ENCODE measurements around the gene B3GNT3.

Gene B3GNT3

GRCh38 chr19:17794731-17795494 lies at the start of gene B3GNT3:
B3GNT3 (plus strand) TSS chr19:17795138; CDS start chr19:17807808, 12,670 bp downstream.
- DNase-seq: no peak

- peak; percentile 96 for DNase-seq
Measured at GRCh38 chr19:17747205-17748098, 47.5 kb upstream of the B3GNT3 start.

- no peak for DNase-seq
Measured at GRCh38 chr19:17748884-17749638, 45.9 kb upstream of the B3GNT3 start.

GRCh38 chr19:17749912-17750317 lies 45.0 kb upstream of the B3GNT3 start:
- peak; percentile 62 for DNase-seq

- DNase-seq: peak; percentile 91
Measured at GRCh38 chr19:17751103-17751911, 43.6 kb upstream of the B3GNT3 start, which contains the start of gene FCHO1. FCHO1 (plus strand) TSS chr19:17751477; CDS start chr19:17755165, 3,688 bp downstream.

GRCh38 chr19:17751912-17752273 lies 43.0 kb upstream of the B3GNT3 start:
- DNase-seq: peak; percentile 46

- no peak for DNase-seq
Measured at GRCh38 chr19:17752865-17753639, 41.9 kb upstream of the B3GNT3 start.

GRCh38 chr19:17753976-17754375 lies 41.0 kb upstream of the B3GNT3 start:
- no peak for DNase-seq

- no peak for DNase-seq
Measured at GRCh38 chr19:17754634-17755442, 40.1 kb upstream of the B3GNT3 start.

- DNase-seq: no peak
Measured at GRCh38 chr19:17755443-17755890, 39.5 kb upstream of the B3GNT3 start.

GRCh38 chr19:17755977-17756670 lies 38.8 kb upstream of the B3GNT3 start:
- peak; percentile 47 for DNase-seq

- no peak for DNase-seq
Measured at GRCh38 chr19:17757125-17757524, 37.8 kb upstream of the B3GNT3 start.

GRCh38 chr19:17758515-17758914 lies 36.4 kb upstream of the B3GNT3 start:
- DNase-seq: no peak

GRCh38 chr19:17761148-17761547 lies 33.8 kb upstream of the B3GNT3 start:
- DNase-seq: no peak

GRCh38 chr19:17762505-17763229 lies 32.3 kb upstream of the B3GNT3 start:
- DNase-seq: no peak

- no peak for DNase-seq
Measured at GRCh38 chr19:17764348-17764747, 30.6 kb upstream of the B3GNT3 start.

- DNase-seq: no peak
Measured at GRCh38 chr19:17765069-17765618, 29.8 kb upstream of the B3GNT3 start.

GRCh38 chr19:17766543-17767131 lies 28.3 kb upstream of the B3GNT3 start:
- DNase-seq: peak; percentile 20

All from activated CD4-positive, alpha-beta T cell treated with anti-CD3 and anti-CD28 coated beads, Interleukin-2, amount 50 U/mL, for 16 hours (primary cell).